Cardiac muscle cell (in vitro differentiated cells and primary cell): Measurements from ENCODE around the gene ERCC5. TPM values are rescaled to one million over a fixed set of nuclear protein-coding genes. Genes with fewer than 3 reads are reported as not detected.

ENCODE experiments used
- DNase-seq, 2 donors: peaks; one replicate each; pipeline versions ENCODE4 v3.0.0 to v3.0.0-alpha.2; 2010 to 2017; ENCODE audit warnings: low read depth in 1 of 2, low spot score in 1 of 2
- H3K27ac ChIP-seq: fragments of 200-600 bp; sonication (generic); 2 replicates; pipeline ENCODE4 v1.5.1; 2016
- H3K27me3 ChIP-seq: fragments of 200-600 bp; sonication (generic); 2 replicates; pipeline ENCODE4 v1.6.0; 2016; ENCODE audit warnings: control low read depth
- H3K36me3 ChIP-seq: fragments of 200-600 bp; sonication (generic); 2 replicates; pipeline ENCODE4 v1.5.1; 2016; ENCODE audit warnings: control low read depth
- H3K4me1 ChIP-seq: fragments of 200-600 bp; sonication (generic); 2 replicates; pipeline ENCODE4 v1.8.1; 2017; ENCODE audit warnings: low read depth, mild to moderate bottlenecking, mixed run types
- H3K4me3 ChIP-seq: fragments of 200-600 bp; sonication (generic); 2 replicates; pipeline ENCODE4 v1.5.1; 2016; ENCODE audit warnings: mild to moderate bottlenecking
- H3K9me3 ChIP-seq: fragments of 200-600 bp; sonication (generic); 2 replicates; pipeline ENCODE4 v1.5.1; 2017; ENCODE audit warnings: low read depth, mild to moderate bottlenecking, control low read depth
- polyA plus RNA-seq: library from polyadenylated mRNA; unstranded; fragments of >200 nt; fragmentation: Nextera tagmentation; extraction: Ambion mirVana; gene quantifications from 2 replicates; pipeline ENCODE4 v1.2.1, GENCODE V29; 2016
- total RNA-seq: library from RNA; depleted of rRNA; stranded (reverse); fragments of >200 nt; gene quantifications from 2 replicates; pipeline ENCODE4 v1.2.3, GENCODE V29; 2016
- TF ChIP-seq, protein P1 (sequence below): IDR thresholded peaks from 2 replicates; pipeline ENCODE4 v1.5.1; 2012; ENCODE audit warnings: low read depth, mild to moderate bottlenecking, low read length

The ERCC5 gene
- total and polyA plus RNA-seq, 2 experiments from 2014 or later, result 24.9 to 84.3 TPM

GRCh38 chr13:102815788-102816187 is 30.0 kb upstream of the ERCC5 start:
- no peaks in the 10 kb centered on the region for H3K9me3 ChIP-seq
- H3K36me3 ChIP-seq, result peaks cover 4% of the 10 kb centered on the region
- DNase-seq, result no peak
- H3K4me3 ChIP-seq, result no peak overlapping the region
- peaks cover 9% of the 10 kb centered on the region for H3K4me1 ChIP-seq
- H3K27me3 ChIP-seq, result no peaks in the 10 kb centered on the region
- no peak overlapping the region for H3K27ac ChIP-seq
- TF ChIP-seq, protein P1, sequence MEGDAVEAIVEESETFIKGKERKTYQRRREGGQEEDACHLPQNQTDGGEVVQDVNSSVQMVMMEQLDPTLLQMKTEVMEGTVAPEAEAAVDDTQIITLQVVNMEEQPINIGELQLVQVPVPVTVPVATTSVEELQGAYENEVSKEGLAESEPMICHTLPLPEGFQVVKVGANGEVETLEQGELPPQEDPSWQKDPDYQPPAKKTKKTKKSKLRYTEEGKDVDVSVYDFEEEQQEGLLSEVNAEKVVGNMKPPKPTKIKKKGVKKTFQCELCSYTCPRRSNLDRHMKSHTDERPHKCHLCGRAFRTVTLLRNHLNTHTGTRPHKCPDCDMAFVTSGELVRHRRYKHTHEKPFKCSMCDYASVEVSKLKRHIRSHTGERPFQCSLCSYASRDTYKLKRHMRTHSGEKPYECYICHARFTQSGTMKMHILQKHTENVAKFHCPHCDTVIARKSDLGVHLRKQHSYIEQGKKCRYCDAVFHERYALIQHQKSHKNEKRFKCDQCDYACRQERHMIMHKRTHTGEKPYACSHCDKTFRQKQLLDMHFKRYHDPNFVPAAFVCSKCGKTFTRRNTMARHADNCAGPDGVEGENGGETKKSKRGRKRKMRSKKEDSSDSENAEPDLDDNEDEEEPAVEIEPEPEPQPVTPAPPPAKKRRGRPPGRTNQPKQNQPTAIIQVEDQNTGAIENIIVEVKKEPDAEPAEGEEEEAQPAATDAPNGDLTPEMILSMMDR, result no peak

DNA sequence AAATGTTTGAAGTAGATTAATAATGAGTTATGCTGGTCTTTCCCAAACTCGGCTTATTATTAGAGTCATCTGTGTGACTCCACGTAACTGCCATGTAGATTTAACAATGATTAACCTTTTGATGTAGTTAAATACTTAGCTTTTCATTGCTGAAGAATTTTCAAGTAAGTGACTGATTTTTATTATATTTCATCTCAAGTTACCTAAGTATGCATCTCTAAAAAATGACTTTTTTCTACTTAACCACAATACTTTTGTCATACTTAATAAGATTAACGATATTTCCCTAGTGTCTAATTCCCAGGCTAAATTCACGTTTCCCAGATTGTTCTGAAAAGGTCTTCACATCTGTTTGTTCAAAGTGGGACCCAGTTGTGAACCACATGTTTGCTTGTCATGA is 29.1 kb upstream of the ERCC5 start:
- H3K27ac ChIP-seq, result no peak overlapping the region
- no peak for DNase-seq
- TF ChIP-seq, protein P1, result no peak

DNA sequence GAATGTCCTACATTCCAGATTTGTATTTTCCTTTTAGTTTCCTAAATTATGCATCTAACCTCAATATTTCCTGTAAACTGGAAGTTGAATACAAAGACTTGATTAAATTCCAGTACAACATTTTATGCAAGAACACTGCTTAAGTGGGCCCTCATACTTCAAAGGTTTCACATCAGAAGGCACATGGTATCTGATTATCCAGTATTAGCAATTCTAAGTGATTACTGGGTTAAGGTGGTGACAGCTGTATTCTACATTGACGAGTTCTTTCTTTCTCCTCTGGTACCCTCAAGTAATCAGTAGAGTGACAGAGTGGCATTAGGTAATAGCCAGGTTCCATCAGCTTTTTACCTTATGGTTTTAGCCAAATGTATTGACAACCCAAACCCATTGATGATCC is 28.6 kb upstream of the ERCC5 start:
- Histone ChIP-seq H3K4me3 (no peak overlapping the region), H3K4me1 (peaks cover 9% of the 10 kb centered on the region), H3K9me3 (no peaks in the 10 kb centered on the region), H3K36me3 (peaks cover 17% of the 10 kb centered on the region), H3K27ac (no peak overlapping the region), H3K27me3 (no peaks in the 10 kb centered on the region)
- DNase-seq, result no peak
- TF ChIP-seq, protein P1, result no peak

More for the DNA sequence above, 29.1 kb upstream of the ERCC5 start:
- no peak overlapping the region for H3K4me3 ChIP-seq
- peaks cover 9% of the 10 kb centered on the region for H3K4me1 ChIP-seq
- peaks cover 12% of the 10 kb centered on the region for H3K36me3 ChIP-seq
- no peaks in the 10 kb centered on the region for H3K9me3 ChIP-seq
- H3K27me3 ChIP-seq, result no peaks in the 10 kb centered on the region

DNA sequence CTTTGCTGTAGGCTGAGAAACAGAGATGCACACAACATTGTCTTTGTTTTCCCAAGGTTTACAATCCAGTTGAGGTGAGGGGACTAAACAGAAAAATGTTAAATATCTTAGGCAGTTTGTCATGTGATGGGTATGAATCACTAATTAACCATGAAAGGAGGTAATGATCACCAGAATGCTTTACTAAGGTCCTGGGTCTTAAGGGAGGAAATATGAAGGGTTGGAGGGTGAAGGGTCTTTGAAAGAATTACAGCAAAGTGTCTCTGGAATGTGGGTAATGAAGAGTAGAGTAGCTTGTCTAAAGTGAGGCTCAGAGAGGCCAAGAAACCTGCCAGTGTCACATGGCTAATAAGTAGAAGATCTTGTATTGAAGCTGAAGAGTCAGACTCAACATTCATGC is 27.9 kb upstream of the ERCC5 start:
- DNase-seq, result no peak
- peaks cover 23% of the 10 kb centered on the region for H3K36me3 ChIP-seq
- H3K27ac ChIP-seq, result no peak overlapping the region
- TF ChIP-seq, protein P1, result no peak
- no peaks in the 10 kb centered on the region for H3K9me3 ChIP-seq
- H3K27me3 ChIP-seq, result no peaks in the 10 kb centered on the region
- H3K4me3 ChIP-seq, result no peak overlapping the region
- H3K4me1 ChIP-seq, result peaks cover 9% of the 10 kb centered on the region

- TF ChIP-seq, protein P1, result no peak
- Histone ChIP-seq H3K27ac (no peak overlapping the region), H3K9me3 (no peaks in the 10 kb centered on the region), H3K4me3 (no peak overlapping the region), H3K27me3 (no peaks in the 10 kb centered on the region), H3K36me3 (peaks cover 33% of the 10 kb centered on the region), H3K4me1 (no peaks in the 10 kb centered on the region)
- DNase-seq, result no peak
Observed at GRCh38 chr13:102825400-102825799, 20.4 kb upstream of the ERCC5 start.
